ENCODE data around the gene TIMM44.

Gene TIMM44

DNA sequence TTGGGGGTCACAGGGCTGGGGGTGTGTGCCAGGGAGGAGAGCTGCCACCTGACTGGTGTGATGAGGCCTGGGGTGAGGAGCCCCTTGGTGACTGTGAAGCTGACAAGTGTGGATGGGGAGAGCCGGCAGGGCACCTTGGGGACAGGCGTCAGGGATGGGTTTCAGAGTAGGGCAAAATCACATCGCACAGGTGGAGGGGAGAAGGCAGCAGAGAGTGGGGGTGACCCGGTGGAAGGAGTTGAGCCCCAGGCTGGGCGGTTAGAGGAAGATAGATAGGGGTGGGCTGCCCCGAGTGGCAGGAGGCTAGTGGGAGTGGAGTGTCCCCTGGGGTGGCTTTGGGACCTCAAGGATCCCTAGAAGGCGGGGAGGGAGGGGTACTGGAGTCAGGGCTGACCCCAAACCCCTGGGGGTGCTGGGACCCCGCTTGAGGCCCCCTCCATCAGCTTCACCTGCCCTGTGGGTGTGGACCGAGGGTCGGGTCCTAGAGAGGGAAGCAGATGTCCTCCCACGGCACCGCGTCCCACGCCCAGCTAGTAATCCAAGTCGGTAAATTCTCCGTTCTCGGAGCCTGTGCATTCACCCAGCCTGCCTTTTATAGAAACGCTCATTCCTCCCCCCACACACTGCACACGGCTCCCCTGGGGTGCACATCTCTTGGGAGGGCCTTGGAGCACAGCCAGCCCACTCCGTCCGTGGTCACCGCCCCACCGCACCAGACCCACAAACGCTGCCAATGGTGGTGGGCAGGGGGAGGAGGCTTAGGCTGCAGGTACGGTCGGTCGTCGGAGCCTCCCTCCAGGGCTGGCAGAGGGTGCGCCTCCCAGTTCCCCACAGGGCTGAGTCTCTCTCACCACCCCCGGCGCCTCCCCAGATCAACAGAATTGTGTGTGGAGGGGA, 19.9 kb downstream of the TIMM44 start:
- ChIA-PET CTCF (interaction anchor here (0.6 to 2.0 kb wide), 6 partner anchors 15 to 84 kb away, joined by 3 to 7 read pairs (median 3); partner anchors contain the start of gene TIMM44), POLR2A (no interaction called here)
- DNase-seq (ENCODE audit: low read depth, low spot score): no peak
- no peak overlapping the region for H3K4me3 ChIP-seq (ENCODE audit: low read depth, low read length)
- TF ChIP-seq, protein P1, sequence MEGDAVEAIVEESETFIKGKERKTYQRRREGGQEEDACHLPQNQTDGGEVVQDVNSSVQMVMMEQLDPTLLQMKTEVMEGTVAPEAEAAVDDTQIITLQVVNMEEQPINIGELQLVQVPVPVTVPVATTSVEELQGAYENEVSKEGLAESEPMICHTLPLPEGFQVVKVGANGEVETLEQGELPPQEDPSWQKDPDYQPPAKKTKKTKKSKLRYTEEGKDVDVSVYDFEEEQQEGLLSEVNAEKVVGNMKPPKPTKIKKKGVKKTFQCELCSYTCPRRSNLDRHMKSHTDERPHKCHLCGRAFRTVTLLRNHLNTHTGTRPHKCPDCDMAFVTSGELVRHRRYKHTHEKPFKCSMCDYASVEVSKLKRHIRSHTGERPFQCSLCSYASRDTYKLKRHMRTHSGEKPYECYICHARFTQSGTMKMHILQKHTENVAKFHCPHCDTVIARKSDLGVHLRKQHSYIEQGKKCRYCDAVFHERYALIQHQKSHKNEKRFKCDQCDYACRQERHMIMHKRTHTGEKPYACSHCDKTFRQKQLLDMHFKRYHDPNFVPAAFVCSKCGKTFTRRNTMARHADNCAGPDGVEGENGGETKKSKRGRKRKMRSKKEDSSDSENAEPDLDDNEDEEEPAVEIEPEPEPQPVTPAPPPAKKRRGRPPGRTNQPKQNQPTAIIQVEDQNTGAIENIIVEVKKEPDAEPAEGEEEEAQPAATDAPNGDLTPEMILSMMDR (IDR thresholded peaks at IDR 0.05; ENCODE audit: insufficient read depth, low read length, missing control alignments): no peak

DNA sequence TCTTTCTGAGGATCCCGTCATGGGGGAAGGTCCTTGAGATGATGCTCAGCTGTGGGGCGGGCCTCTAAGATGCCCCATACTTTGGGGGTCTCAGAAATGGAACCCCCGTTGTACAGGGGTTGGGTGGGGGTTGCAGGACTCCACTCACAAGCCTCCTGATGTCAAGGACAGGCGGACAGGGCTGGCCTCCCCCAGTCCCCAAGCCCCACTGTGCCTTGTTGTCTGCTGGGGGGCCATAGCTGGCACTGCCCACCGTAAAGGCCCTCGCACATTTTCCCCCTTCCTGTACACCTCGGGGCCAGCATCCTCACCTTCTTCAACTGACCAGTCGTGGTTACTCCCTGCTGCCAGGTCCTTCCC, 20.6 kb downstream of the TIMM44 start:
- no peak overlapping the region for H3K4me3 ChIP-seq (ENCODE audit: low read depth, low read length)
- TF ChIP-seq, protein P1 (IDR thresholded peaks at IDR 0.05; ENCODE audit: insufficient read depth, low read length, missing control alignments): no peak
- no peak for DNase-seq (ENCODE audit: low read depth, low spot score)
- POLR2A ChIA-PET: no interaction called here
- CTCF ChIA-PET: interaction anchor here (1.5 to 5.9 kb wide), 4 partner anchors 21 to 80 kb away, joined by 6 to 29 read pairs (median 8); partner anchors contain the start of gene TIMM44

DNA sequence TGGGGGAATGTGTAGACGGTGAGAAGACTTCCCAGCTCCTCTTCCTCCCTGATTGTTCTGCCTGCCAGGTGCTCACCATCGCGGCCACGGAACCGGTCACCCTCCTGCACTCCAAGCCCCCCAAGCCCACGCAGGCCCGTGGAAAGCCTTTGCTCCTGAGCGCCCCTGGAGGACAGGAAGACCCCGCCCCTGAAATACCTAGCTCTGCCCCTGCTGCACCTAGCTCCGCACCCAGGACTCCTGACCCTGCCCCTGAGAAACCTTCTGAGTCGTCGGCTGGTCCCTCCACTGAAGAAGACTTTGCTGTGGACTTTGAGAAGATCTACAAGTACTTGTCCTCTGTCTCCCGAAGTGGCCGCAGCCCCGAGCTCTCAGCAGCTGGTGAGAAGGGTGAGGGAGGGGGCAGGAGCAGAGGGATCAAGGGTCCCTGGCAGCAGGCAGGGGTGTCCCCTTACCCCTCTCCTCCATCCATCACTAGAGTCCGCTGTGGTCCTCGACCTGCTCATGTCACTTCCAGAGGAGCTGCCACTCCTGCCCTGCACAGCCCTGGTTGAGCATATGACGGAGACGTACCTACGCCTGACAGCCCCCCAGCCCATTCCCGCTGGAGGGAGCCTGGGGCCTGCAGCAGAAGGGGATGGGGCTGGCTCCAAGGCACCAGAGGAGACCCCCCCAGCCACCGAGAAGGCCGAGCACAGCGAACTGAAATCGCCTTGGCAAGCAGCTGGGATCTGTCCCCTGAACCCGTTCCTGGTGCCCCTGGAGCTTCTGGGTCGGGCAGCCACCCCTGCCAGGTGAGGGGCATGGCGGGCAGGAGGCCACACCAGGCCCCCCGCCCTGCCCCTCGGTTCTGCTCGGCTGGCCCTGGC, 21.3 kb downstream of the TIMM44 start:
- CTCF ChIA-PET: interaction anchor here (1.5 to 5.9 kb wide), 5 partner anchors 16 to 70 kb away, joined by 3 to 29 read pairs (median 8); partner anchors contain the start of gene TIMM44
- POLR2A ChIA-PET: no interaction called here
- TF ChIP-seq, protein P1 (IDR thresholded peaks at IDR 0.05; ENCODE audit: insufficient read depth, low read length, missing control alignments): no peak
- no peak for DNase-seq (ENCODE audit: low read depth, low spot score)
- peak overlapping the region; percentile 66; the same call in 1 of the 2 replicates for H3K4me3 ChIP-seq (ENCODE audit: low read depth, low read length)

DNA sequence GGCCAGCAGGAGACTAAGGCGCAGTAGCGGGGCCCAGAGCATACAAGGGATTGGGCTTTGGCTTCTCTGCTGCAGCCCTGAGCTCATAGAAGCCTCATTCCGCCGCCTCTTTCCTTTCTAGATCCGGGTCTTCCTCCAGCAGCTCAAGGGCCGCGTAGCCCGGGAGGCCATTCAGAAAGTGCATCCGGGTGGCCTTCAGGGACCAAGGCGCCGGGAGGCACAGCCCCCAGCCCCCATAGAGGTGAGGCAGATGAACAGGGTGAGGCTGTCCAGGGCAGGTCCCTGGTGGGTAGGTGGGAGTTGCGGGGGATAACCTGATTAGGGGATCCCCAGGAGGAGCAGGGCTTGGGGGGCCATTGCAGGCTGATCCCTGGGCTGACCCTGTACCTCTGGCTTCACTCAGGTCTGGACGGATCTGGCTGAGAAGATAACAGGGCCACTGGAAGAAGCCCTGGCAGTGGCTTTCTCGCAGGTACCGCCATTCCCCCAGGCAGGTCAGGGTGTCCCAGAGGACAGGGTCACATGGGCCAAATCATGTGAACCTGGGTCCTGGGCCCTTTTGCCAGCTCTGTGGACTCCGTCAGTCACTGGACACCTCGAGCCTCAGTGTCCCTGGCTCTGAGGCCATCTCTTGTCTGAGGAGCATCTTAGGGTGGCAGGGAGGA, 22.0 kb downstream of the TIMM44 start:
- CTCF ChIA-PET: interaction anchor here (0.7 to 5.9 kb wide), 9 partner anchors 8 to 81 kb away, joined by 3 to 29 read pairs (median 8); partner anchors contain the start of gene TIMM44
- TF ChIP-seq, protein P1 (IDR thresholded peaks at IDR 0.05; ENCODE audit: insufficient read depth, low read length, missing control alignments): no peak
- DNase-seq (ENCODE audit: low read depth, low spot score): no peak
- POLR2A ChIA-PET: interaction anchor here (0.8 to 2.3 kb wide), 5 partner anchors 8 to 52 kb away, joined by 4 to 13 read pairs (median 6); partner anchors contain the start of genes LRRC8E, MAP2K7 and TIMM44
- peak overlapping the region; percentile 66 for H3K4me3 ChIP-seq (ENCODE audit: low read depth, low read length)

DNA sequence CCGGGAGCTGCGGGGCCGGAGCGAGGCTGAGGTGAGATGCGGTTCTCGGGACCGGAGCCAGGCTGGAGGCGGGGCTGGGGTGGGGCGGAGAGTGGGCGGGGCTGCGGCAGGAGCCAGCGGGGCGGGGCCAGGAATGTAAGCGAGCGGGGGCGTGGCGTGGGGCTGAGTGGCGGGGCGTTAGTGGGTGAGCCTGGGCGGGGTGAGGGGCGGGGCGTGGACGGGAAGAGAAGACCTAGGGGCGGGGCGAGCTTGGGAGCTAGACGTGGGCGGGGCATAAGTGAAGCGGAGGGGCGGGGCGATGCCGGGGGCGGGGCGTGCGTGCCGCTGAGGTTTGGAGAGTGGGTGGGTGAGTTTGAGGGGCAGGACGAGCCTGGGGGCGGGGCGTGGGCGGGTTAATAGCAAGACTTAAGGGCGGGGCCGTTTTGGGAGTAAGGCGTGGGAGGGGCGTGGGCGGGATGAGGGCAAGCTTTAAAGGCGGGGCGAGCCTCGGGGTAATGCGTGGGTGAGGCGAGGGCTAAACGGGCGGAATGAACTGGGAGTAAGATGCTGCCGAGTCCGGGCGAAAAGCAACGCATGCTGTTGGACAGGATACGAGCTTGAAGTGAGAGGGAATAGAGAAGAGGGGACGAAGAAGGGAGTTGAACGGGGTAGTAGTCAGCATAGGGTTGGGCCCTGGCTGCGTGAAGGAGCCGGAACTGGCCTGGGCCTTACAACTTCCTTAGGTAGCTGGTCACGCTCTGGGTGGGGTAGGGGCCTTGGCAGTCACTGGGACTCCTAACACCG, 22.8 kb downstream of the TIMM44 start:
- ChIA-PET CTCF (interaction anchor here (0.7 to 5.9 kb wide), 12 partner anchors 8 to 81 kb away, joined by 3 to 29 read pairs (median 8); partner anchors contain the start of genes MAP2K7 and TIMM44), POLR2A (interaction anchor here (0.5 to 2.3 kb wide), 10 partner anchors 8 to 593 kb away, joined by 3 to 13 read pairs (median 4); partner anchors contain the start of genes LRRC8E, MAP2K7, TIMM44 and ZNF414)
- peak overlapping the region; percentile 78 for H3K4me3 ChIP-seq (ENCODE audit: low read depth, low read length)
- TF ChIP-seq, protein P1 (IDR thresholded peaks at IDR 0.05; ENCODE audit: insufficient read depth, low read length, missing control alignments): no peak
- peak; percentile 74 for DNase-seq (ENCODE audit: low read depth, low spot score)

Data from AG04449 (cell line).